GM12864 (cell line): ENCODE results near the gene GRAP2.

Experiments used
- DNase-seq: peaks from one replicate; pipeline ENCODE4 v3.0.0-alpha.2; 2011; ENCODE audit warnings: low read depth
- H3K4me3 ChIP-seq: 2 replicates; pipeline ENCODE4 v1.5.1; 2011; ENCODE audit warnings: mild to moderate bottlenecking, low read depth, low read length, control low read depth
- TF ChIP-seq, protein P1 (sequence below): IDR thresholded peaks from 2 replicates; pipeline ENCODE4 v1.5.1; 2011; ENCODE audit warnings: low read depth, mild to moderate bottlenecking, moderate library complexity, low read length, control low read depth, inconsistent platforms; ENCODE audit errors: missing control alignments

GRAP2 gene

GRCh38 chr22:39904862-39905261, 4.0 kb downstream of the GRAP2 start:
- H3K4me3 ChIP-seq = no peak overlapping the region
- TF ChIP-seq, protein P1, sequence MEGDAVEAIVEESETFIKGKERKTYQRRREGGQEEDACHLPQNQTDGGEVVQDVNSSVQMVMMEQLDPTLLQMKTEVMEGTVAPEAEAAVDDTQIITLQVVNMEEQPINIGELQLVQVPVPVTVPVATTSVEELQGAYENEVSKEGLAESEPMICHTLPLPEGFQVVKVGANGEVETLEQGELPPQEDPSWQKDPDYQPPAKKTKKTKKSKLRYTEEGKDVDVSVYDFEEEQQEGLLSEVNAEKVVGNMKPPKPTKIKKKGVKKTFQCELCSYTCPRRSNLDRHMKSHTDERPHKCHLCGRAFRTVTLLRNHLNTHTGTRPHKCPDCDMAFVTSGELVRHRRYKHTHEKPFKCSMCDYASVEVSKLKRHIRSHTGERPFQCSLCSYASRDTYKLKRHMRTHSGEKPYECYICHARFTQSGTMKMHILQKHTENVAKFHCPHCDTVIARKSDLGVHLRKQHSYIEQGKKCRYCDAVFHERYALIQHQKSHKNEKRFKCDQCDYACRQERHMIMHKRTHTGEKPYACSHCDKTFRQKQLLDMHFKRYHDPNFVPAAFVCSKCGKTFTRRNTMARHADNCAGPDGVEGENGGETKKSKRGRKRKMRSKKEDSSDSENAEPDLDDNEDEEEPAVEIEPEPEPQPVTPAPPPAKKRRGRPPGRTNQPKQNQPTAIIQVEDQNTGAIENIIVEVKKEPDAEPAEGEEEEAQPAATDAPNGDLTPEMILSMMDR = no peak
- DNase-seq = no peak

DNA sequence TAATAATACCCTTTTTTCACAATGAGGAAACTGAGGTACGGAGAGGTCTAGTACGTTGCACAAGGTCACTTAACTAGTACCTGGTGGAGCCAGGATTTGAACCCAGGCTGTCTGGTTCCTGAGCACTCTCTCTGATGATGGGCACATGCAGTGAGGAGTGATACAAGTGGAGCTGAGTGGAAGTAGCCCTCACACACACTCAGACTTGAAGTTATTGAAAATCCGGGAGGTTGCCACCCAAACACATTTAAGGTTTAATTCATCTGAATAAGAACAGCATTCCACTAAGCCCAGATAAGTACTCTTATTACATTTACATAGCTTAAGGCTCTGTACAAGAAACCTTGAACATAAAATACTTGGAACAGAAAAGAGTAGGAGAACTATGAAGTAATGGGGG, 4.8 kb downstream of the GRAP2 start:
- no peak for DNase-seq
- TF ChIP-seq, protein P1 = no peak
- no peak overlapping the region for H3K4me3 ChIP-seq

DNA sequence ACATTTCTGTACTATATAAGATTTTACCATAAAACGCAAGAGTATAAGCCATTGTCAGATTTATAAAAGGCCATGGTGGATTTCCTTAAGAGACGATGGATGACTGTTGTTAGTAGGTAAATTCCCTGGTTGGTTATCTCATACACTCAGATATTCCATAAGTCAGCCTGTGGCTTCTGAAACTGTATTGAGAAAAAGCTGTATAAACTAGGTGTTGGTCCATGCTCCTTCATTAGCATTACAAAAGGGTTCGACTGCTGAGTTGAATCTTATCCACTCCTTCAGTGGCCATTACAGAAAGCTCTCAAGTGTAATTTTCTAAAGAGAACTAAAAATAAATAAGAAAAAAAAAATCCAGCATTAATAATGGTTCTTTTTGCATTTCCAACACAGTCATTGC, 5.3 kb downstream of the GRAP2 start:
- TF ChIP-seq, protein P1 = no peak
- H3K4me3 ChIP-seq = no peak overlapping the region
- DNase-seq = no peak

DNA sequence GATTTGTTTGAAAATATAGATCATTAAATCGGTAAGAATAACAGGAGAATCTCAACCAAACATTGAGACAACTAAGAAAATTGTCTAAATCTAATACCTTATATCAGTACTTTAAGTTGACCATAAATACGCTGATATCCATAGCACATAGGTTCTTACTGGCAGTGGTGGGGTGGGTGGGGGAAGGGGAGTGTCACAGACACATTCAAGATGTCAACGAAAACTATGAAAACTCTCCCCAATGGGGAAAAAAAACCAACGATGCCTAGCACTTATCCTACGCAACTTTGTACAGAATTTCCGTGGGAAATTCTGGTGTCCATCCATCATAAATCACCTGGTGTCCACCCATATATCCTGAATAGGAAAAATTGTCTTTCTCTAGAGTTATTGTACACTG, 6.2 kb downstream of the GRAP2 start:
- no peak for DNase-seq
- TF ChIP-seq, protein P1 = no peak
- no peak overlapping the region for H3K4me3 ChIP-seq

- no peak overlapping the region for H3K4me3 ChIP-seq
- TF ChIP-seq, protein P1 = no peak
- DNase-seq = no peak
Observed at GRCh38 chr22:39907605-39908097, 6.8 kb downstream of the GRAP2 start.

- no peak overlapping the region for H3K4me3 ChIP-seq
- TF ChIP-seq, protein P1 = no peak
- no peak for DNase-seq
Observed at GRCh38 chr22:39908136-39908535, 7.3 kb downstream of the GRAP2 start.

- TF ChIP-seq, protein P1 = no peak
- H3K4me3 ChIP-seq = no peak overlapping the region
- DNase-seq = no peak
Observed at GRCh38 chr22:39908737-39909136, 7.9 kb downstream of the GRAP2 start.
